Esophagus muscularis mucosa (tissue), 4 donors: Measurements from ENCODE around the gene KANTR. TPM values are rescaled to one million over a fixed set of nuclear protein-coding genes. Genes with fewer than 3 reads are reported as not detected.

Experiments used
- DNase-seq: peaks from one replicate; pipeline ENCODE4 v3.0.0-alpha.2; 2017; ENCODE audit errors: extremely low spot score
- H3K27ac ChIP-seq, 4 donors: fragments of 200-600 bp; sonication (generic); replicated peaks in 1 of 4; 1 replicate in 3 of 4; 2 replicates in 1 of 4; pipeline ENCODE4 v1.5.1; 2016 to 2019; ENCODE audit warnings: mild to moderate bottlenecking in 1 of 4
- H3K27me3 ChIP-seq, 4 donors: fragments of 200-600 bp; sonication (generic); one replicate each; pipeline versions ENCODE4 v1.5.1 to v1.6.0; 2016 to 2019
- H3K36me3 ChIP-seq, 4 donors: fragments of 200-600 bp; sonication (generic); one replicate each; pipeline ENCODE4 v1.5.1; 2016 to 2019
- H3K4me1 ChIP-seq, 4 donors: fragments of 200-600 bp; sonication (generic); one replicate each; pipeline ENCODE4 v1.5.1; 2016 to 2019
- H3K4me3 ChIP-seq, 4 donors: fragments of 200-600 bp; sonication (generic); 1 replicate in 2 of 4; 2 replicates in 2 of 4; pipeline ENCODE4 v1.5.1; 2016 to 2019; ENCODE audit warnings: mild to moderate bottlenecking in 4 of 4, moderate library complexity in 1 of 4
- H3K9me3 ChIP-seq, 4 donors: fragments of 200-600 bp; sonication (generic); 1 replicate in 3 of 4; 2 replicates in 1 of 4; pipeline ENCODE4 v1.5.1; 2016 to 2019
- EP300 ChIP-seq: sonication (generic); formaldehyde crosslinking; IDR thresholded peaks from one replicate; pipeline ENCODE4 v1.6.1; 2017; ENCODE audit warnings: antibody characterized with exemption
- POLR2AphosphoS5 ChIP-seq, 2 donors: sonication (generic); formaldehyde crosslinking; IDR thresholded peaks; one replicate each; pipeline ENCODE4 v1.6.1; 2017; ENCODE audit warnings: antibody characterized with exemption in 2 of 2
- WGBS: methylation state at CpG from one replicate; pipeline ENCODE4 v1.1.5; 2018; 5-methylcytosine and 5-hydroxymethylcytosine counted together
- intact Hi-C: fragments of 100-400 bp; cut with DNase I; formaldehyde crosslinking; loops from one replicate; pipeline ENCODE4 v1.15.1; 2023
- small RNA-seq, 3 donors: library from RNA; depleted of rRNA; stranded (forward); fragments of <200 nt; gene quantifications; one replicate each; pipeline ENCODE3, GENCODE V24; 2016
- total RNA-seq, 4 donors: library from RNA; depleted of rRNA; stranded (reverse); fragments of >200 nt; gene quantifications; one replicate each; pipeline versions ENCODE4 v1.1.0 to v1.2.1, GENCODE V29; 2016

KANTR gene
- total RNA-seq, 4 donors from 2014 or later: 8.3 to 17.4 (median 14.2) TPM

DNA sequence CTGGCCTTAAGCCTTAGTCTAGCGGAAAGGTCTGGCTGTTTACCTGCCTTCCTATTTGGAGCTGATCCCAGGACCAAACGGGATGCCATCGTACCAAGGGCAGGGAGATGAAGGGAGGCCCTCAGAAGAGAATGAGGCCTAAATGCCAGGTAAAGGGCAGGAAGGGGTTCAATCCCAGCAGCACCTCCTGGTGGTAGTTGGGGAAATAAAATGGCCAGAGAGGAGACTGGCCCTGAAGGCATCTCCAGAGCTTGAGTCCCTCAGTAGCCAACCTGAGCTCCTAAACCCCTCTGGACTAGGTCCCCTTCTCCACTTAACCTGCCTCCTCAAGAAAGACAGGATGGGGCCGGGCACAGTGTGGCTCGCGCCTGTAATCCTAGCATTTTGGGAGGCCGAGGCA lies 77.4 kb downstream of the KANTR start:
- no peak overlapping the region for H3K4me3 ChIP-seq
- H3K27me3 ChIP-seq: no peaks in the 10 kb centered on the region
- no peak for DNase-seq
- peaks cover 0 to 16% (median 6%) of the 10 kb centered on the region in 4 donors for H3K36me3 ChIP-seq
- intact Hi-C loops: no loop called here
- H3K27ac ChIP-seq: no peak overlapping the region
- H3K4me1 ChIP-seq: no peaks in the 10 kb centered on the region
- 95% methylated on average over 7 of the region's 7 CpGs for WGBS
- TF ChIP-seq EP300: no peak
- TF ChIP-seq POLR2AphosphoS5 (IDR thresholded peaks at IDR 0.05): no peak
- no peaks in the 10 kb centered on the region for H3K9me3 ChIP-seq

Small RNA genes lying within 50 kb of the gene (small RNA-seq; reads per million reads assigned to genes)
- gene AL139396.1 (0 reads per million in 3 donors), gene AL591212.2 (0 reads per million in 3 donors)

Other genes starting within 250 kb of the KANTR start
- not detected for gene XAGE3, start 226.1 kb upstream of the KANTR start, total RNA-seq
- 10 to 100 TPM; 11.9 to 23.4 (median 14.9) TPM for gene FAM156B, start 196.8 kb upstream of the KANTR start, total RNA-seq
- gene FAM156A, start 135.6 kb upstream of the KANTR start, total RNA-seq: 10 to 100 TPM in 1 of 4 donors, 1 to 10 TPM in 3; 8.0 to 14.5 (median 8.8) TPM
- gene GPR173, start 45.4 kb upstream of the KANTR start, total RNA-seq: 1 to 10 TPM in 1 of 4 donors, under 1 TPM in 3; 0.83 to 2.8 (median 0.90) TPM
- 10 to 100 TPM; 65.9 to 98.8 (median 92.2) TPM for gene TSPYL2, start 11.8 kb upstream of the KANTR start, total RNA-seq
- 100 to 1,000 TPM in 2 of 4 donors, 10 to 100 TPM in 2; 64.8 to 128 (median 85.2) TPM for gene KDM5C, start 131.1 kb downstream of the KANTR start, total RNA-seq
- 10 to 100 TPM; 12.0 to 24.8 (median 20.0) TPM for gene IQSEC2, start 187.4 kb downstream of the KANTR start, total RNA-seq